Fibroblast of lung (primary cell): ENCODE results near the gene IGF2.
A peak's percentile ranks its signal among the peaks of the same experiment; 100 is the strongest.

Experiments used
- EZH2 ChIP-seq: IDR thresholded peaks from 2 replicates; pipeline ENCODE4 v1.5.1; 2012; ENCODE audit warnings: low read length, control low read depth, mild to moderate bottlenecking; ENCODE audit errors: missing control alignments
- TF ChIP-seq, protein P1 (sequence below), 2 donors: IDR thresholded peaks in 1 of 2; conservative IDR thresholded peaks in 1 of 2; 1 replicate in 1 of 2; 2 replicates in 1 of 2; pipeline ENCODE4 v1.5.1; 2011 to 2012; ENCODE audit warnings: low read length in 2 of 2, control low read depth in 1 of 2, inconsistent platforms in 1 of 2, low read depth in 1 of 2, mild to moderate bottlenecking in 1 of 2

DNA sequence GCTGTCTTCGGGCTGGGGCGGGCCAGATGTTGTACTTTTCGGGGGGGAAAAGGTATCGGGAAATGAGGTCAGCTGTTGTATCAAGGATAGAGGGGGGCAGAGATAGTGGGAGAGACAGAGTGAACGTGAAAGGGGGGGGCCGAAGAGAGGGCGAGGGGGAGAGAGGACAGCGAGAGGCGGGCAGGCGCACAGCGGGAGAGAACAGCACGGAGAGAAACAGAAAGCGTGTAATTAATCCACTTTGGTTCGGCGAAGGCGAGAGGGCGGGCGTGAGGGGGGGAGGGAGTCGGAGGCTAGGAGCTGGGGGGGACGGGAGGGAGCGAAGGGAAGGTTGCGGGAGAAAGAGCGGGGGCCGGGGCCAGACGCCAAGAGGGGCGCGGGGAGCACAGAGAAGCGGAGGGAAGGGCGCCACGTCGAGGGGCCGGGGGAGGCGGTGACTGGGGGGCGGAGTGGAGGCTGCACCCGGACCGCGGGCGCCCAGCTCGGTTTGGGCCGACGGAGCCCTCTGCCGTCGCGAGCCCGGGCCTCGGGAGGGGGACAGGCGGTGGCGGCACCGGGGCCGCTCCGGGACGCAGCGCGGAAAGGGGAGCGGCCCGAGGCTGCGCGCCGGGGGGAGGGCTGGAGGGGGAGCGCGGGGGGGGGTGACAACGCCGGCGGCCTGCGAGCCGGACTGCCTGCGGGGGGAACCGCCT lies 612 bp downstream of the IGF2 start:
- TF ChIP-seq, protein P1, sequence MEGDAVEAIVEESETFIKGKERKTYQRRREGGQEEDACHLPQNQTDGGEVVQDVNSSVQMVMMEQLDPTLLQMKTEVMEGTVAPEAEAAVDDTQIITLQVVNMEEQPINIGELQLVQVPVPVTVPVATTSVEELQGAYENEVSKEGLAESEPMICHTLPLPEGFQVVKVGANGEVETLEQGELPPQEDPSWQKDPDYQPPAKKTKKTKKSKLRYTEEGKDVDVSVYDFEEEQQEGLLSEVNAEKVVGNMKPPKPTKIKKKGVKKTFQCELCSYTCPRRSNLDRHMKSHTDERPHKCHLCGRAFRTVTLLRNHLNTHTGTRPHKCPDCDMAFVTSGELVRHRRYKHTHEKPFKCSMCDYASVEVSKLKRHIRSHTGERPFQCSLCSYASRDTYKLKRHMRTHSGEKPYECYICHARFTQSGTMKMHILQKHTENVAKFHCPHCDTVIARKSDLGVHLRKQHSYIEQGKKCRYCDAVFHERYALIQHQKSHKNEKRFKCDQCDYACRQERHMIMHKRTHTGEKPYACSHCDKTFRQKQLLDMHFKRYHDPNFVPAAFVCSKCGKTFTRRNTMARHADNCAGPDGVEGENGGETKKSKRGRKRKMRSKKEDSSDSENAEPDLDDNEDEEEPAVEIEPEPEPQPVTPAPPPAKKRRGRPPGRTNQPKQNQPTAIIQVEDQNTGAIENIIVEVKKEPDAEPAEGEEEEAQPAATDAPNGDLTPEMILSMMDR (conservative IDR thresholded peaks at IDR 0.05 in 1 of 2, IDR thresholded peaks at IDR 0.05 in 1 of 2; ENCODE audit: low read depth in 1 of 2, low read length in 2 of 2), result no peak
- peak; percentile 76 for TF ChIP-seq EZH2
